Panc1 (cell line): ENCODE measurements around the gene INPPL1. TPM values are rescaled to one million over a fixed set of nuclear protein-coding genes. Genes with fewer than 3 reads are reported as not detected.

Experiments
- ATAC-seq: fragments of 200-7000 bp; cut with Tn5 transposase; 2 replicates; pipeline ENCODE4 v1.9.1; 2020; ENCODE audit warnings: mild to moderate bottlenecking, moderate library complexity
- BruUV-seq: library from RNA; stranded (reverse); fragments of 400-500 nt; replicated peaks from 2 replicates; lab custom pipeline; 2021; lab: Mats Ljungman, UMichigan
- CTCF ChIA-PET: fragments of 300-600 bp; sonication (Branson Sonifier 250); formaldehyde crosslinking; loops from one replicate; lab custom pipeline; 2022; ENCODE audit warnings: antibody characterized with exemption; lab: Charles Lee
- POLR2A ChIA-PET: fragments of 300-600 bp; sonication (Branson Sonifier 250); formaldehyde crosslinking; loops from one replicate; lab custom pipeline; 2022; ENCODE audit warnings: antibody characterized with exemption; lab: Charles Lee
- DNase-seq: peaks from one replicate; pipeline ENCODE4 v3.0.0-alpha.2; 2010; ENCODE audit warnings: low read depth, low spot score
- H3K27ac ChIP-seq: 2 replicates; pipeline ENCODE4 v1.5.1; 2011; ENCODE audit warnings: mild to moderate bottlenecking, low read length, inconsistent platforms
- H3K27me3 ChIP-seq: fragments of 200-500 bp; sonication (Bioruptor generic); 2 replicates; pipeline ENCODE4 v1.6.0; 2014; ENCODE audit warnings: low read length, inconsistent platforms; ENCODE audit not compliant: control insufficient read depth, insufficient read depth
- H3K36me3 ChIP-seq: fragments of 200-500 bp; sonication (Bioruptor generic); 2 replicates; pipeline ENCODE4 v1.5.1; 2014; ENCODE audit warnings: inconsistent platforms, mild to moderate bottlenecking, low read length, moderate library complexity; ENCODE audit not compliant: control insufficient read depth, insufficient read depth
- H3K4me1 ChIP-seq: 2 replicates; pipeline ENCODE4 v1.5.1; 2011; ENCODE audit warnings: inconsistent platforms, mild to moderate bottlenecking, low read length, moderate library complexity; ENCODE audit not compliant: control insufficient read depth, insufficient read depth
- H3K4me3 ChIP-seq, 2 experiments: 2 replicates each; pipeline ENCODE4 v1.5.1; 2011 to 2012; ENCODE audit warnings: low read depth in 2 of 2, low read length in 2 of 2, mild to moderate bottlenecking in 2 of 2, inconsistent platforms in 1 of 2, moderate library complexity in 1 of 2
- H3K9me3 ChIP-seq: fragments of 200-500 bp; sonication (Bioruptor generic); 2 replicates; pipeline ENCODE4 v1.5.1; 2014; ENCODE audit warnings: low read depth, mild to moderate bottlenecking, inconsistent platforms, low read length, moderate library complexity; ENCODE audit not compliant: control insufficient read depth, insufficient read depth
- POLR2AphosphoS5 ChIP-seq: IDR thresholded peaks from 2 replicates; pipeline ENCODE4 v1.6.1; 2012; ENCODE audit warnings: mild to moderate bottlenecking, low read depth, low read length, moderate library complexity
- SIN3A ChIP-seq: IDR thresholded peaks from 2 replicates; pipeline ENCODE4 v1.6.1; 2012; ENCODE audit warnings: low read depth, mild to moderate bottlenecking, low read length, moderate library complexity, borderline replicate concordance; ENCODE audit not compliant: insufficient read depth
- TCF7L2 ChIP-seq: IDR thresholded peaks from 2 replicates; pipeline ENCODE4 v1.6.1; 2011; ENCODE audit warnings: mild to moderate bottlenecking, low read depth, low read length, inconsistent platforms
- in situ Hi-C: cut with HindIII; loops from 2 replicates; pipeline ENCODE4 v1.10.0; 2016; ENCODE audit warnings: low sequenced_read_pairs, low pct_unique_long_range_greater_than_20kb
- intact Hi-C: fragments of 100-400 bp; cut with micrococcal nuclease; formaldehyde crosslinking; loops from one replicate; pipeline ENCODE4 v1.10.0; 2022; ENCODE audit not compliant: unreplicated experiment
- total RNA-seq: library from RNA; stranded (reverse); gene quantifications from one replicate; pipeline ENCODE4 v1.2.1, GENCODE V29; 2021; ENCODE audit not compliant: unreplicated experiment
- TF ChIP-seq, protein P1 (sequence below), 2 experiments: IDR thresholded peaks; 2 replicates each; pipeline ENCODE4 v1.6.1; 2011 to 2012; ENCODE audit warnings: low read depth in 2 of 2, control low read depth in 1 of 2, low read length in 1 of 2, mild to moderate bottlenecking in 1 of 2, moderate library complexity in 1 of 2; ENCODE audit not compliant: insufficient read depth in 1 of 2
- TF ChIP-seq, protein P2 (sequence below): fragments of 450-650 bp; IDR thresholded peaks from 2 replicates; pipeline ENCODE4 v1.5.1; 2017; ENCODE audit warnings: mild to moderate bottlenecking

The INPPL1 gene
- total RNA-seq, 1 experiment from 2014 or later: 298 TPM

GRCh38 chr11:72244361-72245262 is 20.0 kb downstream of the INPPL1 start:
- no TSS peak for BruUV-seq
- DNase-seq (no peak), ATAC-seq (peak; percentile 34; the same call in 1 of the 2 replicates)
- Histone ChIP-seq H3K36me3 (no peaks in the 10 kb centered on the region), H3K9me3 (no peaks in the 10 kb centered on the region), H3K4me3 (peak overlapping the region in 1 of 2 experiments; percentile 17; a peak in 1 of 4 replicates), H3K27me3 (0 out of 2 replicates have a peak, but pooled peaks cover 4% of the 10 kb centered on the region), H3K4me1 (peaks cover under 1% of the 10 kb centered on the region; the same call in 1 of the 2 replicates), H3K27ac (no peak overlapping the region)
- intact Hi-C loops: no loop called here
- in situ Hi-C loops: no loop called here
- ChIA-PET POLR2A (no interaction called here), CTCF (no interaction called here)
- no peak for TF ChIP-seq POLR2AphosphoS5
- TF ChIP-seq, protein P1, sequence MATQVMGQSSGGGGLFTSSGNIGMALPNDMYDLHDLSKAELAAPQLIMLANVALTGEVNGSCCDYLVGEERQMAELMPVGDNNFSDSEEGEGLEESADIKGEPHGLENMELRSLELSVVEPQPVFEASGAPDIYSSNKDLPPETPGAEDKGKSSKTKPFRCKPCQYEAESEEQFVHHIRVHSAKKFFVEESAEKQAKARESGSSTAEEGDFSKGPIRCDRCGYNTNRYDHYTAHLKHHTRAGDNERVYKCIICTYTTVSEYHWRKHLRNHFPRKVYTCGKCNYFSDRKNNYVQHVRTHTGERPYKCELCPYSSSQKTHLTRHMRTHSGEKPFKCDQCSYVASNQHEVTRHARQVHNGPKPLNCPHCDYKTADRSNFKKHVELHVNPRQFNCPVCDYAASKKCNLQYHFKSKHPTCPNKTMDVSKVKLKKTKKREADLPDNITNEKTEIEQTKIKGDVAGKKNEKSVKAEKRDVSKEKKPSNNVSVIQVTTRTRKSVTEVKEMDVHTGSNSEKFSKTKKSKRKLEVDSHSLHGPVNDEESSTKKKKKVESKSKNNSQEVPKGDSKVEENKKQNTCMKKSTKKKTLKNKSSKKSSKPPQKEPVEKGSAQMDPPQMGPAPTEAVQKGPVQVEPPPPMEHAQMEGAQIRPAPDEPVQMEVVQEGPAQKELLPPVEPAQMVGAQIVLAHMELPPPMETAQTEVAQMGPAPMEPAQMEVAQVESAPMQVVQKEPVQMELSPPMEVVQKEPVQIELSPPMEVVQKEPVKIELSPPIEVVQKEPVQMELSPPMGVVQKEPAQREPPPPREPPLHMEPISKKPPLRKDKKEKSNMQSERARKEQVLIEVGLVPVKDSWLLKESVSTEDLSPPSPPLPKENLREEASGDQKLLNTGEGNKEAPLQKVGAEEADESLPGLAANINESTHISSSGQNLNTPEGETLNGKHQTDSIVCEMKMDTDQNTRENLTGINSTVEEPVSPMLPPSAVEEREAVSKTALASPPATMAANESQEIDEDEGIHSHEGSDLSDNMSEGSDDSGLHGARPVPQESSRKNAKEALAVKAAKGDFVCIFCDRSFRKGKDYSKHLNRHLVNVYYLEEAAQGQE (IDR thresholded peaks at IDR 0.05; ENCODE audit: insufficient read depth in 1 of 2, low read depth in 2 of 2, low read length in 1 of 2): no peak
- no peak for TF ChIP-seq SIN3A
- no peak for TF ChIP-seq TCF7L2
- TF ChIP-seq, protein P2, sequence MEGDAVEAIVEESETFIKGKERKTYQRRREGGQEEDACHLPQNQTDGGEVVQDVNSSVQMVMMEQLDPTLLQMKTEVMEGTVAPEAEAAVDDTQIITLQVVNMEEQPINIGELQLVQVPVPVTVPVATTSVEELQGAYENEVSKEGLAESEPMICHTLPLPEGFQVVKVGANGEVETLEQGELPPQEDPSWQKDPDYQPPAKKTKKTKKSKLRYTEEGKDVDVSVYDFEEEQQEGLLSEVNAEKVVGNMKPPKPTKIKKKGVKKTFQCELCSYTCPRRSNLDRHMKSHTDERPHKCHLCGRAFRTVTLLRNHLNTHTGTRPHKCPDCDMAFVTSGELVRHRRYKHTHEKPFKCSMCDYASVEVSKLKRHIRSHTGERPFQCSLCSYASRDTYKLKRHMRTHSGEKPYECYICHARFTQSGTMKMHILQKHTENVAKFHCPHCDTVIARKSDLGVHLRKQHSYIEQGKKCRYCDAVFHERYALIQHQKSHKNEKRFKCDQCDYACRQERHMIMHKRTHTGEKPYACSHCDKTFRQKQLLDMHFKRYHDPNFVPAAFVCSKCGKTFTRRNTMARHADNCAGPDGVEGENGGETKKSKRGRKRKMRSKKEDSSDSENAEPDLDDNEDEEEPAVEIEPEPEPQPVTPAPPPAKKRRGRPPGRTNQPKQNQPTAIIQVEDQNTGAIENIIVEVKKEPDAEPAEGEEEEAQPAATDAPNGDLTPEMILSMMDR: no peak

GRCh38 chr11:72245263-72245816 is 20.8 kb downstream of the INPPL1 start:
- DNase-seq: no peak
- Histone ChIP-seq H3K27ac (no peak overlapping the region), H3K4me1 (no peaks in the 10 kb centered on the region), H3K9me3 (no peaks in the 10 kb centered on the region), H3K27me3 (0 out of 2 replicates have a peak, but pooled peaks cover 4% of the 10 kb centered on the region), H3K4me3 (no peak overlapping the region), H3K36me3 (no peaks in the 10 kb centered on the region)
- TF ChIP-seq, protein P2: no peak
- no peak for TF ChIP-seq POLR2AphosphoS5
- TF ChIP-seq SIN3A: no peak
- no peak for TF ChIP-seq TCF7L2
- TF ChIP-seq, protein P1 (IDR thresholded peaks at IDR 0.05; ENCODE audit: insufficient read depth in 1 of 2, low read depth in 2 of 2, low read length in 1 of 2): no peak
- POLR2A ChIA-PET: no interaction called here
- no peak for ATAC-seq
- in situ Hi-C loops: no loop called here
- CTCF ChIA-PET: no interaction called here
- no TSS peak for BruUV-seq
- intact Hi-C loops: no loop called here
